GM08714 (cell line): ENCODE measurements around the gene FAT2.

Experiments used
- H3K4me3 ChIP-seq: fragments of 200-500 bp; sonication (Bioruptor generic); 2 replicates; pipeline ENCODE4 v1.5.1; 2014; ENCODE audit warnings: mild to moderate bottlenecking, low read length, inconsistent platforms
- ZNF274 ChIP-seq: IDR thresholded peaks from 2 replicates; pipeline ENCODE4 v1.6.1; 2012; ENCODE audit warnings: mild to moderate bottlenecking, low read depth, low read length

FAT2 gene

DNA sequence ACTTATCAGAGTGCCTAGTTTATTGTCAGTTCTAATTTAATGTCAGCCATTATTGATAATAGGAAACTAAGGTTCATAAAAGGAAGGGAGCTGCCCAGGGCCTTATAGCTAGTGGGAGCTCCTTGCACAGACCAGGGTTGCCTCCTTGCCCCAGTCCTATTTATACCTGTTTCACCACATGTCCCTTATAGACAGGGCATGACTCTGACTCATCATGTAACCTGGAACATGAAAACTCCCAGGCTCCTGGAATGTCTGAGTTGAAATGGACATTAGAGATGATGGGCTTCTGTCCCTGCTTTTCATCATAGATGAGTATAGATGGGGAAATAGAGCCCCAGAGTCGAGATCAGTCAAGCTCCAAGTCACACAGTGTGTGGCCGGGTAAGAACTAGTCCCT is 21.1 kb downstream of the FAT2 start:
- TF ChIP-seq ZNF274, result no peak

DNA sequence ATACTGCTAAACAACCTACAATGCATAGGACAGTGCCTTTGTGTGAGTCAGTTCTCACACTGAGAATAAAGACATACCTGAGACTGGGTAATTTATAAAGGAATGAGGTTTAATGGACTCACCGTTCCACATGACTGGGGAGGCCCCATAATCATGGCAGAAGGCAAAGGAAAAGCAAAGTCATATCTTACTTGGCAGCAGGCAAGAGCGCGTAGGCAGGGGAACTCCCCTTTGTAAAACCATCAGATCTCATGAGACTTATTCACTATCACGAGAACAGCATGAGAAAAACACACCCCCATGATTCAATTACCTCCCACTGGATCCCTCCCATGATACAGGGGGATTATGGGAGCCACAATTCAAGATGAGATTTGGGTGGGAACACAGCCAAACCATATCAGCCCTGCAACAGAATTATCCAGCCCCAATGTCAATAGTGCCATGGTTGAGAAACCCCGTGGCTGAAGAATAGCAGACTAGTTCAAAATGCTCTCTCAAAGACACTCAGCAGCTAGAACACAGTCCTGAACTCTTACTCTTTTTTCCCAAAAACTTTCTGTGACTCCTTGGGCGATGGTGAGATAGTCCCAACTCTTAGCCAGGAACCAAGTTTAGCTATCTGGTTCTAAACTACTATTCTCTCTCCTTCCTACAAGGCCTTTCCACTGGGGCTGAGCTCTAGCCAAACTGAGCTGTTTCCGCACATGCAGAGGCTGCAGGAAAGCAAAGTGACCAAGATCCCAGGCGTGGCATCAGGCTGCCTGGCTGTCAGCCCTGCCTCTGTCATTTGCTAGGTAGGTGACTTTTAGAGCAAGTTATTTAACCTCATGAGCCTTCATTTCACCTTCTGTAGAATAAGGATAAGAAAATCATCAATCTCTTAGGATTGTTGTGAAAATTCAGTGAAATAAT is 21.7 kb downstream of the FAT2 start:
- H3K4me3 ChIP-seq, result no peak overlapping the region
- no peak for TF ChIP-seq ZNF274

More for the DNA sequence above, 21.1 kb downstream of the FAT2 start:
- H3K4me3 ChIP-seq, result no peak overlapping the region

DNA sequence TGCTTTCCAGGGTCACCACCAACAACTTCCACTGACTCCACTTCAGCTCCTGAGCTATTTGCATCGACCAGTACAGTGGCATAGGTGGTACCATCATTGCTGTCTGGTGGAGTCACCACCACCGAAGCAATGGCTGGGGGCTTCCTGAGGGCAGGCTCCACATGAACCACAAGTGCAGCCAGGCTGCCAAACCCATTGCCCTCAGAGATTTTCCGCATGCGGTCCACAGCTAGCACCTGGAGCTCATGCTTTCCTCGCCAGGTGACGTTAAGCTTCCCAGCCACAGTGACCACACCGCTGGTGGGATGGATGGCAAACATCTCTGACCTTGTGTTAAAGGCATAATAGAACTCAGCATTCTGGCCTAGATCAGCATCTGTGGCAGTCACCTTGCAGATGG is 23.1 kb downstream of the FAT2 start:
- H3K4me3 ChIP-seq, result no peak overlapping the region
- TF ChIP-seq ZNF274, result no peak

DNA sequence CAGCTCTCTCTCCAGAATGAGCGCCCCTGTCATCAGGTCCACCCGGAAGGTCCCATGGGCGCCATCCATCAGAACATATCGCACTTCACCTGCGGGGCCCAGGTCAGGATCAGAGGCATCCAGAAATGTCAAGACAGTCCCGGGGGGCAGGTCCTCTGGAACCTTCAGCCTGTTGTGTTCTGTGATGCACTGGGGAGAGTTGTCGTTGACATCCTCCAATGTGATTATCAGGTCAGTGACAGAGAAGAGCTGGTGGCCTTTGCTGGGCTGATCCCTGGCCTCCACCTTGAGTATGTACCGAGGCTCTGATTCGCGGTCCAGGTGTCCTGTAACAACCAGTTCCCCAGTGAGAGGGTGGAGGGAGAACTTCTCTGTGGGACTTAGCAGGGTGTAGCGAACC is 25.2 kb downstream of the FAT2 start:
- H3K4me3 ChIP-seq, result no peak overlapping the region
- TF ChIP-seq ZNF274, result no peak

DNA sequence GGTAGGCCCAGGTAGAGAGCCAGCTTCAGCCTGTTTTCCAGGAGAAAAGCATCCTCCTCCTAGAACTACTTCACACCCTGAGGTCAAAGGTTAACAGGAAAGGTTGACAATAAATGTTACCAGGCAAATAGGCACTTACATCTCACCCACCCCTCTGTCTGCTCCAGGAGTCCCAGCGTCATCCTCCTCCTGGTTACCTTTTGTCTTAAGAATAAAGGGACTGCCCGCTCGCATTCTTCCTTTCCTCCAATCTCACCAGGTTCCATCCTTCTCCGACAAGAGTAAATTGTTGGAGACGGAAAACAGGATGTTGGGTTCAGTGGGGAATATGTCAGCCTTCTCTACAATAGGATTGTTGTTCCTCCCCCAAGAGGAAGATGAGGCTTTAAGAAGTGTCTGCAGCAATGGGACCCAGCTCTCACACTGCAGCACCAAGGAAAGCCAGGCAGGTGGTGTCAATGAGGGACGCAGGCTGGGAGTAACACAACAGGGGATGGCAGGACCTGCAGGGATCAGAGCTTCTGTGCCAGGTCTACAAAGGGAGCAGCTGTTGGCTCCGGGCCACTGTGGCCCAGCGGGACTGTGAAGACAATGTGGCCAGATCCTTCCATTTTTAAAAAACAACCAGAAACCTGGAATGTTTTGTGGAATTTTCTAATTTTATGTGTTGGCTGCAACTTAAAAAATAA is 29.0 kb downstream of the FAT2 start:
- no peak overlapping the region for H3K4me3 ChIP-seq
- TF ChIP-seq ZNF274, result no peak

DNA sequence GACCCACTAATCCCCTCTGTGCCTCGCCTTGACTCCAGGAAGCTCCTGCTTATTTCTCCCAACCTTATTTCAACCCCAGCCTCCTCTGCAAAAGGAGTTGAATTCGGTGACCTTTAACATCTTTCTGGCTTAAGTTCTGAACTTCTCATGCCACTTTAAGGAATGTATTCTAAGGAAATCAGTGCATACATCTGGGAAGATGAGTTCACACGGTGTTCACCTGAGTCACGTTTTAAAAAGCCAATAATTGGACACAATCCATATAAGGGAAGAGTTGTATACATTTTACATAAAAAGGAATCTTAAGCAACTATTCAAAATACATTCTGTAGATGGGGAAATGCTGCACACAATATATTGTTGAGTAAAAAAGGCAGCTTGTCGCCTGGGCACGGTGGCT is 33.2 kb downstream of the FAT2 start:
- no peak overlapping the region for H3K4me3 ChIP-seq
- TF ChIP-seq ZNF274, result no peak

DNA sequence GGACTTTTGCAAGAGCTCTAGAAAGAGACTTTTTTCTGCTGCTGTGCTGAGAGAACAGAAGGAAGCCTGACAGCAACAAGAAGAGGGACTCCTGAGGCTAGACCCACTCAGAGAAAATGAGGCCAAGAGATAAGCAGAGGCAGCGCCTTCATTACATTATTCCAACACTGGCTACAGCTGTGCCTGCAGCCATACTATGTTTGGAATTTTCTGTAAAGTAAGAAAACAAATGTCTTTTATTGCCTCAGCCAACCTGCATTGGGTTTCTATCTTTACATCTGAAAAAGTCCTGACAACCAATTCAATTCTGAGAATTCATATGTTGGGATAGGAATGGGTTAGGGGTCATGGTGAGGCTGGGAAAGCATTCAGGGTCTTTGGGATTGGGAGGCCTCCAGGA is 33.7 kb downstream of the FAT2 start:
- TF ChIP-seq ZNF274, result no peak
- H3K4me3 ChIP-seq, result no peak overlapping the region

DNA sequence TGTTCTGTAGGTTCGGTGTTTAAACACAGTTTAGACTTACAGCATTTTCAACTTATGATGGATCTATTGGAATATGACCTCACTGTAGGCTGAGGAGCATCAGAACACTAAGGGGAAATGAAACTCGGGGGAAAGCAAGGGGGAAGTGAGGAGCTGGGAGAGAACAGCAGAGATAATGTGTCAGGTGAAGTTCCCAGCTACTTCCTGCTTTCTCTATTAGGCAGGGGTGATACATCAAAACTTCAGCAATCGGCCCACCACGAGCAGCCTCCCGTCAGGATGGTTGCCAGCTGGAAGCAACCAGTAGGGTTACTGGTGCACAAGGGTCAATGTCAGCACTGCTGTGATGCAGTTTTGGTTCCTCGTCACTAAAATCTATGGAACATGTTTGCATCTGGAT is 34.3 kb downstream of the FAT2 start:
- TF ChIP-seq ZNF274, result no peak
- no peak overlapping the region for H3K4me3 ChIP-seq

DNA sequence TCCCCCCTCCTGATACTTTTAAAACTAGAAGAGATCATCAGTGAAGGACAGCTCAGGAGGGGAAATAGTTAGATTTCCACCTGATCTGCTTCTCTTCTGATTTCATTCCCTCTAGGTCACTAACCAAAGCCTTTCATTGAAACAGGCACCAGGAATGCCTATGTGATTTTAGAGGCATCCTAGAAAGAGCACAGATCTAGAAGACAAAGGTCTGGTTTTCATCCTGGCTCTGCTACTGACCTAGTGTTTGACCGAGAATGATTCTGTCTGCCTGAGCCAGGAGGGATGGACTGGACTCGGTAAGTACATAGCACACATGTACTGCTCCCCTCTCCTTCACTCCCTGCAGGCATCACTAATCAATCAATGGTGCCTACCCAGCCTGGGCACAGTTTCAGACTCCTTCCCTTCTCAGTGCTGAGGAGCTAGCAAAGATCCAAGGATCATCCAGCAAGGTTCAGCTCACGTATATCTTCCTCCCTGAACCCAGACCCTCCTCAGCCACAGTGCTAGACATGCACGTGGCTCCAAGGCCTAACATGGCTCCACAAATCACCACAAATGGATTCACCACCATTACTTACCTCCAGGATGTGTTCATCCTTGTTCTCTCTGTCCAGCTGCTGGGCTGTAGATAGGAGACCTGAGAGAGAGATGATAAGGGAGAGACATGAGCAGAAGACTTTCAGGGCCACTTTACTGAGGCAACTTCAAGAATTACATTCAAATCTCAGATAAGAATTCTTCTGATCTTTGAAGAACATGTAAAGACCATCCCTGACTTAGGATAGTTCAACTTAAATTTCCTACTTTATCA is 35.2 kb downstream of the FAT2 start:
- no peak overlapping the region for H3K4me3 ChIP-seq

DNA sequence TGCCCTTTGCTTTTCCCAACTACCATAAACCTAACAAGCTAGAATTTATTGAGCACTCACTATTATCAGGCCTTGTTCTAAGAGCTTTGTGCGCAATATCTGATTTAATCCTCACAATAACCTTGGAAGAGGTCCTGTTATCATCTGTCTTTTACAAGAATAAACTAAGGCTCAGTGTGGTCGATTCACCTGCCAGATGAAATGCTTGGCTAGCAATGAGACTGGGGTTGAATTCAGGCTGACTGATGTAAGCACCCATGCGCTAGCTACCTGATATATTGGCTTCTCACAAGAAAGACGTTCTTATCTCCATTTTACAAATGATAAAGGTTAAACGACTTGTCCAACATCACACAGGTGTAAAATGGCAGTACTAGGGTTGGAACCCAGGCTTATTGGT is 37.4 kb downstream of the FAT2 start:
- TF ChIP-seq ZNF274, result no peak
- H3K4me3 ChIP-seq, result no peak overlapping the region

More for the DNA sequence above, 35.2 kb downstream of the FAT2 start:
- no peak for TF ChIP-seq ZNF274

DNA sequence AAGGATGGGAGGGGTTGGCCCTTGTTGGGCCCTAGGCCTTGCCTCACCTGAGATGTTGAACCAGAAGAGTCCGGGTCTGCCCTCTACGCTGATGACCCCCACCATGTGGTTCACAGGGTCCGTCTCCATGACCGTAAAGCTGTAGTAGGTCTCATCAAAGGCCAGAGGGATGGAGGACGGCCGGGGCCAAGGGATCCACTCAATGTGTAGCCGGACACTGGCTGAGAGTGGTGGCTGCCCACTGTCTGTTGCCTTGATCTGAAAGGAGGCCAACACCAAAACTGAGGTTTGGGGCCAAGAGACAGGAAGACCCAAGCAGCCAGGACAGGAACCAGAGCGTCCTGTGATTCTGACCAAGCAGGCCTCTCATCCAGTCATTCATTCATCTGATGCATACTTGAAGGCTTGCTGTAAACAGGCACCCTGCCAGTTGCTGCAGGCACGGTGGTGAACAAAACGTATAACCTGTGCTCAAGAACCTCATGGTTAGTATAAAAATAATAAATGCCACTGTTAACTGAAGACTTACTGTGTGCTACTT is 37.9 kb downstream of the FAT2 start:
- no peak for TF ChIP-seq ZNF274
- H3K4me3 ChIP-seq, result no peak overlapping the region

DNA sequence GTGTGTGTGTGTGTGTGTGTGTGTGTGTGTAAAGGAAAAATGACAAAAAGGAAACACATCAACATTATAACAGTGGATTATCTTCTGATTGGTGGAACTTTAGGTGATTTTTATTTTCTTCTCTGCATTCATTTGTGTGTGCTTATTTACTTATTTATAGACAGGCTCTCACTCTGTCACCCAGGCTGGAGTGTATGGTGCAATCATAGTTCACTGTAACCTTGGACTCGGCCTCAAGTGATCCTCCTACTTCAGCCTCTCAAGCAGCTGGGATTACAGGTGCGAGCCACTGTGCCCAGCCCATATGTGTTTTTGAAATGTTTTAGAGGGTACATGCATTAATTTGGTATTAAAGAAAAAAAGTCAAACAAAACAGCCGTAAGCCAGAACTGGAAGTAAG is 39.1 kb downstream of the FAT2 start:
- no peak overlapping the region for H3K4me3 ChIP-seq
- no peak for TF ChIP-seq ZNF274

DNA sequence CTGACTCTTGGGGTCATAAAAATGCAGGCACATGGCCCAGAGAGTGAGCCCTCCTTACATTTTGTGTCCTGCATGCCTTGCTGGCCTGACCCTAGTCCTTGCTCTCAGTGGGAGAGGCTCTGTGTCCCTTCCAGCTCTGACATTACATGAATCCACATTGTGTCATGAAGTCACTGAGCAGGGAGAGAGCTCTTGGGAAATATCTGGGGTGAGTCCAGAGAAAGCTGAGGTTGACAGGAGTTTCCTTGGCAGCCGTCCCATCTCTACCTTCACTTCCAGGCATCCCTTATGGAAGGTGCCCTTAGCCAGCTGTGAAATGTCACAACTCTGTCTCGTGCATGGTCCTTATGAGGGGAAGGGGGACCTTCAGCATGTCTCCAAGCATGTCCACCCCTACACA is 41.0 kb downstream of the FAT2 start:
- no peak overlapping the region for H3K4me3 ChIP-seq
- TF ChIP-seq ZNF274, result no peak

DNA sequence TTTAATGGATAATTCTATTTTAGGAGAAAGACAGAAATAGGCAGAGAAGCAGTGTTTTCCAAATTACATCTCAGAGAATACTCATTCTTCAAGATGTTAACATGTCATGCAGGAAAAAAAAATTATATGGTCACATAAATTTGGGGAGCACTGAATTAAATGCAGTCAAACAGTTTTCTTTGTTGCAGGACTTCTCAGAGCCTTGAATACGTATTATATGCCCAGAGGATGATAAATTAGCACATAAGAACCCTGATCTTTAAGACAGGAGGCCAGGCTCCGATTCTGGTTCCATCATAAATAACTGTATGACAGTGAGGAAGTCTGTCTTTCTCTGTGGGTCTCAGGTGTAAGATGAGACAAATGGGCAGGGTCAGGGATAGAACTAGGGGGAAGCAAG is 41.4 kb downstream of the FAT2 start:
- H3K4me3 ChIP-seq, result no peak overlapping the region
- TF ChIP-seq ZNF274, result no peak

DNA sequence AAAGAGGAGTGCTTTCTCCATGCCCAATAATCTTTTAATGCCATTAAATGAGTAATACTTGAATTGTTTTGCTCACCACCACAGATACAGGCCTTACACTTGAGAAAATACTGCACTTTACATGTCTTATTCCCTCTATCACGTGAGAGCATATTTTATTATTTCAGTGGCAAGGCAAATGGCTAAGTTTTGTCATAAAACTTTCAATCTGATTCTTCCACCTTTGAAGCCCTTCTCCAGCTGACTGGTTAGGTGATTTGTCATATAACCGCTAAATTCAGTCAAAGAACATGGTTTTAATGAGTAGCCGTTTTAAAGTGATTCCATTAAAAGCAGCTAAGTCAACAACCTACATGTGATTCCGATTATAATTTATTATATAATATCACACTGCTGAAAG is 43.8 kb downstream of the FAT2 start:
- no peak overlapping the region for H3K4me3 ChIP-seq
- TF ChIP-seq ZNF274, result no peak
